AG09319 (cell line): ENCODE results near the gene WRAP53.

Experiments used
- DNase-seq: peaks from one replicate; pipeline ENCODE4 v3.0.0-alpha.2; 2010; ENCODE audit warnings: low read depth; ENCODE audit errors: extremely low read depth
- TF ChIP-seq, protein P1 (sequence below): IDR thresholded peaks from 2 replicates; pipeline ENCODE4 v1.5.1; 2011; ENCODE audit warnings: low read depth, mild to moderate bottlenecking, inconsistent platforms, low read length, moderate library complexity

Gene WRAP53

DNA sequence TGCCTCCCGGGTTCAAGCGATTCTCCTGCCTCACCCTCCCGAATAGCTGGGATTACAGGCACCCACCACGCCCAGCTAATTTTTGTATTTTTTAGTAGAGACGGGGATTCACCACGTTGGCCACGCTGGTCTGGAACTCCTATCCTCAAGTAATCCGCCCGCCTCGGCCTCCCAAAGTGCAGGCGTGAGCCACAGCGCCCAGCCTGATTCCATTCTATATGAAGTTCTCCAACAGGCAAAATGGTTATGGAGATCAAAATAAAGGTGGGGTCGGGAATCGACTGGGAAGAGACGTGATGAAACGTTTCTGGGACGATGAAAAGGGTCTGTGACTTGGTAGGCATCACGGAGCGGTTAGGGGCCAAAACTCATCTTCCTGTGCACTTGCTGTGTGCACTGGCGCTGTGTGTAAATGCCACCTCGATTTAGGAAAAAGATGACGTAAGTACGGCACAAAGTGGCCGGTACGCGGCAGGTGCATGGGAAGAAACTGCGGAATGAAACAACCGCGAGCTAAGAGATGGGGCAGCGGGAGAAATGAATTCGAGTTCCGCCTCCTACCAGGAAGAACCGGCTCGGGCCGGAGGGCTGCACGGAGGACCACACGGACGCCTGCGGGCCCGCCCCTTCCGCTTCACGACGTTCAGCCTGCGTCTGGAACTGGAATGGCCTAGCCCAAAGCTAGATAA, 2.6 kb upstream of the WRAP53 start:
- TF ChIP-seq, protein P1, sequence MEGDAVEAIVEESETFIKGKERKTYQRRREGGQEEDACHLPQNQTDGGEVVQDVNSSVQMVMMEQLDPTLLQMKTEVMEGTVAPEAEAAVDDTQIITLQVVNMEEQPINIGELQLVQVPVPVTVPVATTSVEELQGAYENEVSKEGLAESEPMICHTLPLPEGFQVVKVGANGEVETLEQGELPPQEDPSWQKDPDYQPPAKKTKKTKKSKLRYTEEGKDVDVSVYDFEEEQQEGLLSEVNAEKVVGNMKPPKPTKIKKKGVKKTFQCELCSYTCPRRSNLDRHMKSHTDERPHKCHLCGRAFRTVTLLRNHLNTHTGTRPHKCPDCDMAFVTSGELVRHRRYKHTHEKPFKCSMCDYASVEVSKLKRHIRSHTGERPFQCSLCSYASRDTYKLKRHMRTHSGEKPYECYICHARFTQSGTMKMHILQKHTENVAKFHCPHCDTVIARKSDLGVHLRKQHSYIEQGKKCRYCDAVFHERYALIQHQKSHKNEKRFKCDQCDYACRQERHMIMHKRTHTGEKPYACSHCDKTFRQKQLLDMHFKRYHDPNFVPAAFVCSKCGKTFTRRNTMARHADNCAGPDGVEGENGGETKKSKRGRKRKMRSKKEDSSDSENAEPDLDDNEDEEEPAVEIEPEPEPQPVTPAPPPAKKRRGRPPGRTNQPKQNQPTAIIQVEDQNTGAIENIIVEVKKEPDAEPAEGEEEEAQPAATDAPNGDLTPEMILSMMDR, result no peak

DNA sequence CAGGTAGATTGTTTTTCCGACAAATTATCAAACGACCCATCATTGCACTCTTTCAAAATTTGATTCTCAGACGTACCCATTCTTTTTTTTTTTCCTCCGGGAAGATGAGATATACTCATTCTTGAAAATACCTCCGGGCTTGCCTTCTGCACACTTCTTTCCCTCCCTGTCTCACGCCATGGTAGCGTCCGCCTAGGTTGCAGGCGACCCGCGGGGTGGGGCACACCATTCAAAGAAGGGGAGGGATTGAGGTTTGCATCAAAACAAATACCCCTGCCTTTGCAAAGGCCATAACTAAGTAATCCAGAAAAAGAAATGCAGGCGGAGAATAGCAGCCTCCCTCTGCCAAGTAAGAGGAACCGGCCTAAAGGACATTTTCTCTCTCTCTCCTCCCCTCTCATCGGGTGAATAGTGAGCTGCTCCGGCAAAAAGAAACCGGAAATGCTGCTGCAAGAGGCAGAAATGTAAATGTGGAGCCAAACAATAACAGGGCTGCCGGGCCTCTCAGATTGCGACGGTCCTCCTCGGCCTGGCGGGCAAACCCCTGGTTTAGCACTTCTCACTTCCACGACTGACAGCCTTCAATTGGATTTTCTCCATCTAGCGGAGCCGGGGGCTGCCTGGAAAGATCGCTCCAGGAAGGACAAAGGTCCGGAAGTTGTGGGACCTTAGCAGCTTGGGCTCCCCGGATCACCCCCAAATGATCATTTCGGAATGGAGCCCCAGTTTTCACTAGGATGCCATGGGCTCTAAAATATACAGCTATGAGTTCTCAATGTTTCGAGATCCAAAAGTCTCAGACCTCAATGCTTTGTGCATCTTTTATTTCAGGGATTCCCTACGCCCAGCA, 1.8 kb upstream of the WRAP53 start:
- TF ChIP-seq, protein P1, result no peak

More for the DNA sequence above, 2.6 kb upstream of the WRAP53 start:
- peak; percentile 89 for DNase-seq

DNA sequence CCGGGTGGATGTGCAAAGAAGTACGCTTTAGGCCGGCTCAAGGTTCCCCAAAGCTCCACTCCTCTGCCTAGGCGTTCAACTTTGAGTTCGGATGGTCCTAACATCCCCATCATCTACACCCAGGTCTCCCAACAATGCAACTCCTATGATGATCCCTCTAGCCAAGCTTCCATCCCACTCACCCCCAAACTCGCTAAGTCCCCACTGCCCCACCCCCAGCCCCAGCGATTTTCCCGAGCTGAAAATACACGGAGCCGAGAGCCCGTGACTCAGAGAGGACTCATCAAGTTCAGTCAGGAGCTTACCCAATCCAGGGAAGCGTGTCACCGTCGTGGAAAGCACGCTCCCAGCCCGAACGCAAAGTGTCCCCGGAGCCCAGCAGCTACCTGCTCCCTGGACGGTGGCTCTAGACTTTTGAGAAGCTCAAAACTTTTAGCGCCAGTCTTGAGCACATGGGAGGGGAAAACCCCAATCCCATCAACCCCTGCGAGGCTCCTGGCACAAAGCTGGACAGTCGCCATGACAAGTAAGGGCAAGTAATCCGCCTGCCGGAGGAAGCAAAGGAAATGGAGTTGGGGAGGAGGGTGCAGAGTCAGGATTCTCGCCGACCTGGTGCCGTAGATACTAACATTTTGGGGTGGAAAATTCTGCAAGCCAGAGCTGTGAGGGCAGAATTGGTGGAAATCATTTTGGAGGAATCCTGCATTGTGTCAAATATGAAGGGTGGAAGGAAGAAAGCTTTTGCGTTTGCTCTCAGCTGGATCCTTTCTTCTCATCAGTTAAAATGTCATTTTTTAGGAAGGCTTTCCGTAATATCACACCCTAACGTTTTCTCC, 987 bp upstream of the WRAP53 start, which contains the start of gene TP53:
TSS of gene TP53 (minus strand) at position 419 of the 836 bp plus-strand sequence. CDS start 10,896 bp downstream, outside the sequence.
- TF ChIP-seq, protein P1, result peak; percentile 6; the same call in 1 of the 2 replicates
- peak; percentile 84 for DNase-seq

More for the DNA sequence above, 1.8 kb upstream of the WRAP53 start:
- peak; percentile 49 for DNase-seq

DNA sequence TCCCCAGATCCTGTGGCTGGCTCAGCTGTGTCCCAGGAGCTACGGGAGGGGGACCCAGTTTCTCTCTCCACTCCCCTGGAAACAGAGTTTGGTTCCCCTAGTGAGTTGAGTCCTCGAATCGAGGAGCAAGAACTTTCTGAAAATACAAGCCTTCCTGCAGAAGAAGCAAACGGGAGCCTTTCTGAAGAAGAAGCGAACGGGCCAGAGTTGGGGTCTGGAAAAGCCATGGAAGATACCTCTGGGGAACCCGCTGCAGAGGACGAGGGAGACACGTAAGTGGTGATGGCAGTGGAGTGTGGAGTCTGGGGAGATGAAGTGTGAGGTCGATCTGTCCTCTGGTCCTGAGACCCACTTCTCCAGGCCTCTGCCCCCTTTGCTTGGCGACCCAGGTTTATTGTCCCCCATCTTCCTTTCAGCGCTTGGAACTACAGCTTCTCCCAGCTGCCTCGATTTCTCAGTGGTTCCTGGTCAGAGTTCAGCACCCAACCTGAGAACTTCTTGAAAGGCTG, 585 bp downstream of the WRAP53 start:
- TF ChIP-seq, protein P1, result no peak
- no peak for DNase-seq

DNA sequence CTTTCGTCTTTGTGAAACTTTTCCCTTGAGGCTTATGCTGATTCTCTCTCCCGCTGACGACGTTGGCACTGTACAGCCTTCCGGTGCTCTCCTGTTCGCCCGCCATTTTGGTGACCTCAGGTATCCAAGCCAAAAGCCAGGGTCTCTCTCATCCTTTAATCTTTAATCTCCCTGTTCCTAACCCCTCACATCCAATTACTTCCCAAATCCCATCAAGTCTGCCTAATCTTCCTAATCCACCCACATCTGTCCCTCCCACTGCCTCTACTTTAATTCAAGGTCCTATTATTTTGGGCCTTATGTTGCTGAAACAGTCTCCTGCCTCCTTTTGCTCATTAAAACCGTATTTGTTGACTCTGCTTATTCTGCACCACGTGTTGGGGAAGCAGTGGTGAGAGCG, 7.3 kb downstream of the WRAP53 start:
- TF ChIP-seq, protein P1, result no peak
- DNase-seq, result no peak

DNA sequence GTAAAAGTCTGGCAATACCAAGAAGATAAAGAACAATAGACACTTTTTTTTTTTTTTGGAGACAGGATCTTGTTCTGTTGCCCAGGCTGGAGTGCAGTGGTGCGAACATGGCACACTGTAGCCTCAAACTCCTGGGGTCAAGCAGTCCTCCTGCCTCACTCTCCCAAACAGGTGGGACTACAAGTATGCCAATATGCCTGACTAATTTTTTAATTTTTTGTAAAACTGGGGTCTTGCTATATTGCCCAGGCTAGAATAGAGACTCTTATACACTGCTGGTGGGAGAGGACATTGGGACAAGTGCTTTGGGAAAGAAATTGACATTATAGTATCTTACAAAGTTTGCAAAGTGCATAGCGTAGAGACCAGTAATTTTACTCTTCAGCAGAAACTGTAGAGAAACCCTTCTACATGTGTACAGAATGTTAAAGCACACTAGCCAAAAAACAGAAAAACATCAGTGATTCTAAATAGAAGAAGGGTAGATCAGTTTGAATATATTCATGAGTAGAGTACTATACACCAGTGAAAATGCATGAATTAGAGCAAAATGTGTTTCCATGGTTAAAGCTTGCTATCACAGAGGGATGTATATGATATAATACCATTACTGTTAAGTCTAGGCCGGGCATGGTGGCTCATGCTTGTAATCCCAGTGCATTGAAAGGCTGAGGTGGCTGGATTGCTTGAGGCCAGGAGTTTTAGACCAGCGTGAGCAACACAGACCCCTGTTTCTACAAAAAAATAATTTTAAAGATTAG, 9.7 kb downstream of the WRAP53 start:
- TF ChIP-seq, protein P1, result no peak
- no peak for DNase-seq
